Activated CD4-positive, alpha-beta T cell treated with anti-CD3 and anti-CD28 coated beads, Interleukin-2, amount 50 U/mL, for 4 hours (primary cell): ENCODE results near the gene SNCB.

Experiments used
- DNase-seq, 2 experiments: peaks; one replicate each; pipeline ENCODE4 v3.0.0-alpha.2; 2020

SNCB gene

DNA sequence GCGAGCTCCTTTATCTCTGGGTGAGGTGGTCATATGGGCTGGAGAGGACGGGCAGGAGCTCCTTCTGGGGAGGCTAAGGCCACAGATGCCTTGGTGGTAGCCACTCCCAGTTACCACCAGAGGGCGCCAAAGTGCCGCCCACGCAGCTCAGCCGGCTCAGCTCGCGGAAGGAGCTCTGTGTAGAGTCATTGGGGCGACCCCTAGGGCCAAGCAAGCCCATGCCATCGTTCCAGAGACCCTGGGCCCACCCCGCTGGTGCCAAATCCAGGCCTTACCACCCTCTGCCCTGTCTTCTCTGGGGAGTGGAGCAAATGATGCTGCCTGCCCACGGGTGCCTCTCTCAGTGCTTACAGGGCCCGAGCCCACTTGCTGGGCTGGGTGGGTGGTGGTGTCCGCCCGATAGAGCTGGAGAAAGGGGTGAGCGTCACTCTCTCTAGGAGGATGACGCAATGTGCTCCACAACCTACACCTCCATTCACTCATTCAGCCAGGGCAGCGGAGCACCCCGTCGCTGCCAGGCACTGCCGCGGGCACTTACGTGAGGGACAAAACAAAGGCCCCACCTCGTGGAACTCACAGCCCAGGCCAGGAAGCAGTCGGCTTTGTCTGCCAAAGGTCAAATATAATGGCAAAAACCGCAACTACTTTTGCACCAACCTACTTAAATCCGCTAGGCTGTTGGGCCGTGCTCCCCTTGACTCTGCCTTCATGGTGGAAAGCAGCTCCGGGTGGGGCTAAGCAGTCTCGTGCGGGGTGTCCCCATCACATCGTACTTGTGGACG, 30.7 kb upstream of the SNCB start:
- peak; percentile 74 for DNase-seq

DNA sequence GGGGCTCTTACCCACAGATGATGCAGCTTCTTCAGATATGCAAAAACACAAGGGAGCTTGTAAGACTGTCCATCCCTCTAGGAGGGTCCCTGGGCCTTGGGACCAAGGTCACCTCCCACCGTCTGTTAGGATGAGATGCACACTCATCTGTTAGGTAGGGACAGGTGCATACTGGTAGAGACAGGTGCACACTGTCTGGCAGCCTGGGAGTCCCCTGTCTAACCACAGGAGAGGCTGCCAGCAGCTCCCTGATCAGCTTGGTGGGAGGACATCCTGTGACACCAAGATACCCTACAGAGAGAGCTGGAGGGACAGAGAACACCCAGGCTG, 30.2 kb upstream of the SNCB start:
- DNase-seq, result no peak

DNA sequence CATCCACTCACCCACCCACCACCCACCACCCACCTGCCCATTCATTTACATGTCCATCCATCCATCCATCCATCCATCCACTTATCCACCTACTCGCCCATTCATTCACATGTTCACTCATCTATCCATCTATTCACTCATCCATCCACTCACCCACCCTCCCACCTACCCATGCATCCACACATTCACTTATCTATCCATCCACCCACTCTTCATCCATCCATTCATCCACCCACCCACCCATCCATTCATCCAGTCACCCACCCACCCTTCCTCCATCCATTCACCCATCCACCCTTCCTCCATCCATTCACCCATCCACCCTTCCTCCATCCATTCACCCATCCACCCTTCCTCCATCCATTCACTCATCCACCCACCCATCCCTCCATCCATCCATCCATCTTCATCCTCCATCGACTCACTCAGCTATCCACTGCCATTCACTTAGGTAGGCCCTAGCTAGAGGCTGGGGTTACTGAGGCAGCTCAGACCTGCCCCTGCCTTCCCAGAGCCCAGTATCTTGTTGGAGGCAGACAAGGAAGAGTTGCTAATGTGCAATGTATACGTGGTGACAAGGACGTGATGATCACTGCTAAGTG, 29.6 kb upstream of the SNCB start:
- DNase-seq, result no peak

DNA sequence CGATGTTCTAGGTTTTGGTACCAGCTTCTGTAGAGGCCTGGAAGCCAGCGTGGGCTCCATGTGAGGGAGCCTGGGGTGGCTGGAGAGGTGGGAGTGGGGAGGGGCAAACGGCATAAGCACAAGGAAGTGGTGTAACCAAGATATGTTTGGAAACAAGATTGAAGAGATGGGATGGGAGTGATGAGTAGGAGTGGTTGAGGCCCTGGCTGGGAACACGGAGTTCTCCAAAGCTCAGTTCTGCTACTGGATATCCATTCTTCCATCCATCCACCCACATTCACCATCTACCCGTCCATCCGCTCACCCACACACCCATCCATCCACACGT, 29.1 kb upstream of the SNCB start:
- no peak for DNase-seq

DNA sequence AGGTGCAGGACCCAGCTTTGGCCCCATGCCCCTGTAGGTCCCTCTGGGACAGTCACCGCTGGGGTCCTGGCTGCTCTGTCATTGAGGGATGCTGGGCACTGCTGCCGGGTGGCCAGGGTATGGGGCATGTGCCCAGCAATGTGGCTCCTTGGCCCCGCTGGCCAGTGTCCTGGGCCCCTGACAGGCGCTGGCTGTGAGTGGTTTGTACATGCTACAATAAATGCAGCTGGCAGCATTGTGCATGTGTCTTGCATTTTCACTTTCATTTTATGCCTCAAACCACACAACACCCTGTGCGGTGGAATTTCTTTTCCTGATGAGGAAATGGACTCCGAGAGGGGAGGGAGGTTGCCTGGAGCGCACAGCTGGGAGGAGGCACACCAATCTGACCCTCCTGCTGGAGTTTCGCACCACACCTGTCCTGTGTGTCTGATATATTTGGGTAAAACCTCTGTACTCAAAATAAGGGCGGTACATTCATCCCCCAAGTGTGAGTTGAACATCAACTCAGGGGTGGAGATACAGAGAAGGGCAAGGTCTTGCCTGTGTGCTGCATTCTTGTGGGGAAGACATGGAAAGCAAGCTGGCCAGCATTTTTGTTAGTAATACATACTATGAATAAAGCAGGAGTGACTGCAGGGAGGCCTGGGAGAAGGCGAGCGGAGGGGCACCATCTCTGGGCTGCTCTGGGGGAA, 28.6 kb upstream of the SNCB start:
- DNase-seq, result no peak

DNA sequence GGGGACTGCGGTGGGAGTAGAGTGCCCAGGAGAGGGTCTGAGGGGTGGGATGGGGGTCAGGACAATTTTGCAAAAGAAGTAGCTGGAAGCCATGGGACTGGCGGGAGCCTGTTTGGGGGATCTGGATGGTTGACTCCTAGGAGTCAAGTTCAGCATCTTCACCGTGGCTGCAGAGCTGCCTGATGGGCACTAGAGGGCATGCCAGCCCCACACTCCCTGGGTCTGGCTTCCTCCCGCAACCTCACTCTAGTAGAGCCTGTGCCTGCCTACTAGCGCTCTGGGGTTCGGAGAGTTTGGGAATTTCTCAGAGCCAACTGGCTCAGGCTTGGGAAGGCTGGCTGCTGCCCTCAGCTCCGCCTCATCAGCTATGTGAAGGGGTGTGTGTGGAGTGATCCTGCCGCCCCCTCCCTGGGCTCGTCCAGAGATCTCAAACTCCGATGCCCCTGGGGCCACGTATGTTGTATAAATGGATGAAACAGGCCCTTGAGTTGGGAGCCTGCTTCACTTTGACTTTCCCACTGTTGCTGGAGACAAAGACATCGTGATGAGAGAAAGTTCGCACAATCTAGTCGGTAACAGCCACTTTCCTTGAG, 27.8 kb upstream of the SNCB start:
- peak; percentile 61 to 65 for DNase-seq

DNA sequence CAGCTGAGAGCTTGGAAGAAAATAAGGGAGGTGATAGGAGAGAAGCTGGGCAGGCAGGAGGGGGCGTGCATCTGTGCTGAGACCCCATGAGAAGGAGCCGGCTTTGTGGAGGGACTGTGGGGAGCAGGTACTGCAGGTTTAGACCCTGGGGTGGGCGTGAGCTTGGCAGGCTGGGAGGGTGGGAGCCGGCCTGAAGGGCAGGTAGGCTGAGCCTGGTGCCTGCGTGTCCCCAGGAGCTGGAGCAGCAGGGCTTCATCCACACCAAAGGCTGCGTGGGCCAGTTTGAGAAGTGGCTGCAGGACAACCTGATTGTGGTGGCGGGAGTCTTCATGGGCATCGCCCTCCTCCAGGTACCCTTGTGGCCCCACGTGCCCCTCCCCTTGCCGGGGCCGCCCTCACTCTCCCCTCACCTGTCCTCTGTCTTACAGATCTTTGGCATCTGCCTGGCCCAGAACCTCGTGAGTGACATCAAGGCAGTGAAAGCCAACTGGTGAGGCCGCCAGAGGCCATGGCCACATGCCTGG, 26.2 kb upstream of the SNCB start:
- no peak for DNase-seq

DNA sequence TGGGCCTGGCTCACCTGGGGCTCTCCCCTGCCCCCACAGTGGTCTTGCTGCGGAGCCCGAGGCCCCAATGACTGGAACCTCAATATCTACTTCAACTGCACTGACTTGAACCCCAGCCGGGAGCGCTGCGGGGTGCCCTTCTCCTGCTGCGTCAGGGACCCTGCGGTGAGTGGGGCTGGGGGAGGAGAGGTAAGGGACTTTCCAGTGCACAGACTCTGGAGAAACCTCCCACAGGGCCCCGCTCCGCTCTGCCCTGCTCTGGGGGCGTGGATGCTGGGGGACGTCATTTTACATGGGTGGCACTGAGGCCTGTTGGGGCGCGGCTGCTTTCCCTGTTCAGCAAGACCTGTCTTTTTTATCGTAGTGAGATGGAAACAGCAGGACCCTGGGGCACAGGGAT, 24.5 kb upstream of the SNCB start:
- DNase-seq, result peak in 1 of 2 experiments; percentile 23

DNA sequence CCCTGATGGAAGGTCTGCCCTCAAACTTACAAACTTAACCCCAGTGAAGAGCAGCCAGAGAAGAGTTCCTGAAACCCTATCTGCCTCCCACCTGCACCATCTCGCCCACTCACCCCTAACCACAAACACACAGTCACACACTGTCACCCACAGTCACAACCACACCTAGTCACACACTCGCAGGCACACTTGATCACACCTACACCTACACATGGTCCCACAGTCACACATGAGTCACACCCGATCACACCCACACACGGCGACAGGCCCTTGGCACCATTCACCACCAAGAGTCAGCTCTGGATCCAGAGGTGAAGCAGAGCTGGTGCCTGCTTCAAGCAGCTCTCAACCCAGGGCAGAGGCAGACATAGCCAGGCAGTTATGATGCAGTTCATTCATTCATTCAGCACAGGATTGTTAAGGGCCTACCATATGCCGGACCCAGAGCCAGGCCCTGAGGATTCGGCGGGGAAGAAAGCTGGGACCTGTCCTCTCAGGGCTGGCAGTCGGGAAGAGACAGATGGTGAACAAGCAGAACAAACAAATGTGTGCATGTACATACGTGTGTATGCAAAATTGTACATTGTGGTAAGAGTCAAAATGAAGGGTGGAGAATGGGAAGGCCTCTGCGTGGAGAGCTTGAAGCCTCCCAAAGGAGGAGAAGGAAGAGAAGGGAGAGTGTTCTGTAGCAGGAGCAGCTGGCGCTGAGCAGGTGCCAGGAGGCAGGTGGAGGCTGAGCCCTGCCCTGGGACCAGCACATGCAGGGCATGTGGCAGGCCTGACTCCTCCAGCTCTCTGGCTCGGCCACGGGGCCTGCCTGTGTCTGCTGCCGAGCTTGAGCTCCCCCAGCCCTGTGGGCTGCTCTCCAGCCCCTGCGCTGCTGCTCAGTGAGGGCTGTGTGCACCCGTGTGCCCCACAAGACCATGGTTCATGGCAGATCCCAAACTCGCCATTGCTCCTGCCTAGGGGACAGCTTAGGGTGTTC, 23.4 kb upstream of the SNCB start:
- peak; percentile 86 to 90 for DNase-seq

DNA sequence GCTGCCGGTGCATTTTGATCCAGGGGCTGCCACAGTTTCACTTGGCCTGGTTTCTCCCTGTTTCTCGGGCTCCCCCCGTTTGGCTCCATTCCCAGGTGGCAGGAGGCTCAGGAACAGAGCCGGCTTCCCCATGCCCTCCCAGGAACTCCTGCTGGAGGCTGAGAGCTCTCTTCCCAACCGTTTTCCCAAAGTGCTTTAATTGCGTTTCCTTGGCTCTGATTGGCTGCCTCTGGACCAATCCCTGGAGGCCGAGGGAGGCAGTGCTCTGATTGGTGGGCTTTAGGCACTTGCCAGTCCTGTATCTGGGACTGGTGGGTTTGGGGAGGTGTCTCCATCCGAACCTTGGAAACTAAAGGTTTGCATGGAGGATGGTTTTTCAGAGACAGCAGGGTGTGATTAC, 21.8 kb upstream of the SNCB start:
- DNase-seq, result no peak

DNA sequence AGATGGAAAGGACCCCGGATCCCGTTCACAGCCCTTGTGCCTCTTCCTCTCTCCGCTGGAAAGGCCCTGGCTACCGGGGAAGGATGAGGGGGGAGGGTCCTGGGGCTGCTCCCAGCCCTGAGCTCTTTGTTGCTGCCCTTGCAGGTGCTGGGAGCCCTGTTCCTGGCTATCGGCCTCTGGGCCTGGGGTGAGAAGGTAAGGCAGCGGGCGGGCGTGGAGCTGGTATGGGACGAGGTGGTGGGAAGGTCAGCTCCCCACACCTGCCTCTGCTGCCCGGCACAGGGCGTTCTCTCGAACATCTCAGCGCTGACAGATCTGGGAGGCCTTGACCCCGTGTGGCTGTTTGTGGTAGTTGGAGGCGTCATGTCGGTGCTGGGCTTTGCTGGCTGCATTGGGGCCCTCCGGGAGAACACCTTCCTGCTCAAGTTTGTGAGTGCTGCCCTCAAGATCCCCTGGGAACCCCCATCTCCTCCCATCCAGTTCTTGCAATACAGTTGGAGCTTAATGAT, 21.2 kb upstream of the SNCB start:
- no peak for DNase-seq

DNA sequence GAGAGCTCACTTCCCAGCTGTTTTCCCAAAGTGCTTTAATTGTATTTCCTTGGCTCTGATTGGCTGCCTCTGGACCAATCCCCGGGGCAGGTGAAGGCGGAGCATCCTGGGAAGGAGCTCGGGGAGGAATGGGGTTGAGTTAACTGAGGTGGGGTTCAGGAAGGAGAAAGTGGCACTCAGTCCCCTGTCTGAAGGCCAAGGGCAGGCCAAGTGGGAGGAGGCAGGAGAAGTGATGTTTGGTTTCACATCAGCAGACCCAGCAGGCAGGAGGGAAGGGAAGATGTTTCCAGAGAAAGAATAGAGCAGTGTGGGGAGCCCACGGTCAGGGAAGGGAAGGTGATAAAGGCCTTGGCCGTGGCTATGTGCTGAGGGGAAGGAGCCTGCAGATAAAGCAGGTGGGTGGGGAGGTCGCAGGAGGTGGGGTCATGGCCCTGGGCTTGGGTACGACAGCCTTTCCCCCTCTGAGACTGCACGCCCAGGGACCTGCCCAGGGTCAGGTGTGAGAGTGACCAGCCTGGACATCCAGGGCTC, 20.1 kb upstream of the SNCB start:
- DNase-seq, result no peak

DNA sequence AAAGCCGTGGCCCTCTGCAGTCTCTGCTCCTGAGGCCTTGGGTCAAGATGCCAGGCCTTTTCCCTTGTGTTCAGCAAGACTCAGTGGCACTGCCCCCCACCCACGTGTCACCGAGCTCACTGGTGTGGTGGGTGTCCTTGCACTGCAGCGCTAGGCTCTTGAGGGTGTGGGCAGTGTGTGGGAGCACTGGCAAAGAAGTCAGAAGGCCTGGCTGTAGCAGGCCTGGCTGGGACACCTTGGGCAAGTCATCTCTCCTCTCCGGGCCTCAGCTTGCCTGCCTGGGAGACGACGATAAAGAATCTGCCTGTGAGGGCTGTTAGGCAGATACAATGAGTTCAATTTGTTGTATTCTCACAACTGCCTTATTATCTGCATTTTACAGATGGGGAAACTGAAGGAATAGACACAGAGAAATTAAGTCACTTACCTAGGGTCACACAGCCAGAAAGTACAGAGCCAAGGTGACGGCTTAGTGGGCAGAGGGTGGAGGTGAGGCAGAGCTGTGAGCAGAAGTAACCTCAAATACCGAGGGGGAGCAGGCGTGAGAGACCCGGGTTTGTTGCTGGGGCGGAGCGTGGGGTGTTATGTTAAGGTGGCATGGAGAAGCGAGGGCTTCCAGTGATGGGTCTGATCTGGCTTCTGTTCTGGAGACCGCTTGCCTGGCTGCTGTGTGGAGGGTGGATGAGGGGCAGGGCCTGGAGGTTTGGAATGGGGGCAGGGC, 18.3 kb upstream of the SNCB start:
- peak in 1 of 2 experiments; percentile 28 for DNase-seq

DNA sequence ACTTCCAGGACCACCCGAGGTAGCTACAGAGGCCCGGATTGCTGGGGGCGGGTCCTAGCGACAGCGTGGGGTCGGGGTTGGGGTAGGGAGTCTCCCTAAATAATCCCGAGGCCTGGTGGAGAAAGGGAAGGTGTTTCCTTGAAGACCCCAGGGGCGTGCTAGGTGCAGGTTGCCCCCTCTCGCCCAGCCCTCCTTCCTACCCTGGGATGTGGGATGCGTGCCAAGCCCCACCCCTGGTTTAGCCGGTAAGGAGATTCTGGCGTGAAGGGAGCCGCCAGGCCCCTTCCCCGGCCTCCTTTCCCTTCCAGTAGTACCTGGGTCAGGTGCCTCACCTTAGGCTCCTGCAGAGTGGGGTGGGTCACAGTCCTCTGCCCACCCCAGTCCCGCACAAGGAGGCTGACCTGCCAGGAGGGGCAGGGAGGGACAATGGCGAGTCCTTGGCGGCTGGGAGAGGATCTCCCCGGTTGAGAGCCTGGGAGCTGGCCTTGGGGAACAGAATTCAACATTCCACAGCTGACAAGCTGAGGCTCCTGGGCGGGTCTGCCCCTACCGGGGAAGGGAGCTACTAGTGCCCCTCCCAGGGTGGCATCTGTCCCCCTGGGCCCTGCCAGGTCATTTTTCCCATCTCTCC, 17.6 kb upstream of the SNCB start:
- no peak for DNase-seq

DNA sequence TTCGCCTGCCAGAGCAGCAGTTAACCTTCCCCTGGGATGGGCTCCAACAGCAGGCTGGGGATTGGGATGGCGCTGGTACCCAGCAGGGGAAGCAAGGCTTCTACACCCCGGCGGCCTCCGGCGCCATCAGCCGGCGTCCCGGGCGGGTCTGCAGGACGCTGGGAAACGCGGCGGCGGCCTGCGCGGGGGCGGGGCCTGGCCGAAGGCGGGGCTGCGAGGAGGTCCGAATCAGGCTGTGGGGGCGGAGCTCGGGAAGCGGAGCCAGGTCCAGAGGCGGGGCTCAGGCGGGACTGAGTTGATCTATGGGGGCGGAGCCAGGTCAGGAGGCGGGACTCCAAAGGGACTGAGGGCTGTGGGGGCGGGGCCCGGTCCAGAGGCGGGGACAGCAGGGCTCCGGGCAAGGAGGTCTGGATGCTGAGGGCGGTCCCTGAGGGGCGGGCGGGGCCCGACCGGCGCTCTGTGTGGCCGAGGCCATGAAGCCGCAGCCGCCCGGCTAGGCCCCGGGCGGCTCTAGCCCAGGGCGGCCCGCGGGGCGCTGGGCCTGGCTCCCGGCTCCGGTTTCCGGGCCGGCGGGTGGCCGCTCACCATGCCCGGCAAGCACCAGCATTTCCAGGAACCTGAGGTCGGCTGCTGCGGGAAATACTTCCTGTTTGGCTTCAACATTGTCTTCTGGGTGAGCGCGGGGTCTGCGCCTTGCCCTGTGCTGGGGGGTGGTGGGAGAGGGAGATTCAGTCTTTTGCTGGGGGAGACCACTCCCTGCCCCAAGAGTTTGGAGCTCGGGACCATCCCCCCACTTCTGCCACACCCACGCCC, 16.9 kb upstream of the SNCB start, which contains the start of gene TSPAN17:
TSS of gene TSPAN17 (plus strand) at position 455 of the 813 bp plus-strand sequence. CDS start at position 587, 132 bp downstream.
- DNase-seq, result peak; percentile 97

DNA sequence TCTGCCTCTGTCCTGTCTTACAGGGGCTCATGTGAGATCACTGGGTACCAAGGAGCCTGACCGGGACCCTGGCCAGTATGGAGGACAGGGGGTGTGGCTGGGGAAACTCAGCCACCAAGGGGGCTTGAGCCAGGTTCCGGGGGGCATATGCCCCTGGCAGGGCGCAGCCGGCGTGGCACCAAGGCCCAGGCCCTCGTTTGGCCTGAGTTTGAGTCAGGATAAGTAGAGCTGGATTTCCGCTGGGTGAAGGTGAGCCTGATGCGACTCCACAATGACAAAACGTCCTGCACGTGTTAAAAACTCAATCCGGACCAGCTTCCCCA, 16.3 kb upstream of the SNCB start:
- no peak for DNase-seq

DNA sequence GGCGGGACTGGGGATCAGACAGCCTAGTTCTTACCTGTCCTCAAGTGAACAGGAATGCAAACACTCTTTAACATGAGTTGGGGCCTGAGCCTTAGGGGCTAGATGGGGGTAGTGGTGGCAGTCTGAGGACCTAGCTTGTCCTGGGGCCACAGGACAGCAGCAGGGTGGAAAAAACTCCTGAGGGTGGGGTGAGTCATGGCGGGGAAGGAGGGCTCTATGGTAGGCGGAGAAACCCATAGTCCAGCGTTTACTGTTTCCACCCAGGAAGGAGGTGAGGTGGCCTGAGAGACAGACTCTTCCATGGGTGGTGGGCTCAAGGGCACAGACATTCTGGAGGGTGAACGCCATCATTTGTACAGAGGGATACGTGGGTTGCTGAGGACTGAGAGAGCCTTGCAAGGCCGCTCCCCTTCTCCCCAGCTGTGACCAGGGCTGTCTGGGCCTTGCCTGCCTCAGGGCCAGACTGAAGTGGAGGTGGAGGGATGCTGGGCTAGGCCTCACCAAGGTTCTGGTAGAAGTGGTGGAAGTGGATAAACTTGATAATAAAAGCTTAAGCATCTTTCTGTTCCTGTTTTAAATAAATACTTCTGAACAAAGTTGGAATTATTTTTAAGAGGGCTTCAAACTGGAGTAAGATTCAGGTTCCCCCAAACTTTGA, 15.8 kb upstream of the SNCB start:
- DNase-seq, result no peak

DNA sequence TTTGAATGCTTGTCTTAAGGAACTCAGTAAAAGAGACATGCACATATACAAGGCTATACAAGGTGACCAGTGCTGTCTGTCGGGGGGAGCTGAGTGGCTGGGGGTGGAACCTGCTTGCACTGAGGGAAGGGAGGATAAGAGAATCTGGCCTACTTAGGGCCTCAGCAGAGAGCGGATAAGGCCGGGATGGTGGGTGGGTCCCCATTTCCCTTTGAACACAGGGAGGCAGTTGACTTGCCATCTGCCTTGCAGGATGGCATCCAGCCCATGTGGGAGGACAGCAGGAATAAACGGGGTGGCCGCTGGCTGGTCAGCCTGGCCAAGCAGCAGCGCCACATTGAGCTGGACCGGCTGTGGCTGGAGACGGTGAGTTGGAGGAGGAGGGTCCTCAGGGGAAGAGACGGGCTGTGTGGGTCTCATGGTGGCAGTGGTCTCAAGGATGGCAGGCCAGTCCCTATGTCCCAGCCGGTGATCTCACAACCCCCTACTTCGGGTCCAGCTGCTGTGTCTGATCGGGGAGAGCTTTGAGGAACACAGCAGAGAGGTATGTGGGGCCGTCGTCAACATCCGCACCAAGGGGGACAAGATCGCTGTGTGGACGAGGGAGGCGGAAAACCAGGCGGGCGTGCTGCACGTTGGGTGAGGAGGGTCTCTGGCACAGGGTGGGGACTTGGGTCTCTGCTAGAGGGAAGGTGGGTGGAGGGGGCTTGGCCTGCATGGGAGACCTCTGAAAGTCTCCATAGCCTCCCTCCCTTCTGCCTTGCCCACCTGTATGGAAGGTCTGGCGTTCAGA, 14.7 kb upstream of the SNCB start:
- no peak for DNase-seq

DNA sequence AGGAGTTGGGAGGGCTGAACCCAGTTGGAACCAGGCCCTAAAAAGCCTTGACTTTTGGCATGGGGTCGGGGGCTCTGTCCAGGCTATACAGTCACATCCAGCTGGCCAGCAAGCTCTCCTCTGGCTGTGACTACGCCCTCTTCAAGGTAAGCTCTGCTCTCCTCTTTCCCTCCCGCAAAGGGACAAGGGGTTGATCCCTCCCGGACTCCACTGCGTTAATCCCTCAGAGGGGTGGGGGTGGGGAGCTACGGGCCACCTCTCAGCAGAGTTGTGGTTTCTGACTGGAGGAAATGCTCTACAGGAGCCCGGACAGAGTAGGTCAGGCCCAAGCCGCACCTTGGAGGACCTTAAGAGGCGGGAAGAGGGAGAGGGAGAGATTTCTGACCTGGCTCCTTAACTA, 14.0 kb upstream of the SNCB start:
- no peak for DNase-seq
